ENCODE measurements around the gene ZFY. TPM values are rescaled to one million over a fixed set of nuclear protein-coding genes. Genes with fewer than 3 reads are reported as not detected.

ZFY gene
- total RNA-seq, 1 experiment from 2014 or later: 3.5 TPM

GRCh38 chrY:2907356-2907755 is 27.8 kb upstream of the ZFY start:
- H3K27me3 ChIP-seq (ENCODE audit: insufficient read depth, low read length): no peaks in the 10 kb centered on the region
- no peaks in the 10 kb centered on the region for H3K36me3 ChIP-seq (ENCODE audit: control insufficient read depth in 1 of 2, insufficient read depth in 2 of 2, low read length in 2 of 2)
- no peaks in the 10 kb centered on the region for H4K20me1 ChIP-seq (ENCODE audit: insufficient read depth)
- POLR2A ChIA-PET: no interaction called here
- ATAC-seq (no peak), DNase-seq (ENCODE audit: low read depth, low spot score) (no peak)
- no peaks in the 10 kb centered on the region for H3K9me2 ChIP-seq (ENCODE audit: insufficient read depth)
- intact Hi-C loops (cut with micrococcal nuclease): no loop called here
- CTCF ChIA-PET: no interaction called here
- H2AFZ ChIP-seq (ENCODE audit: low read depth, low read length, poor library complexity, severe bottlenecking): no peak overlapping the region
- H3K27ac ChIP-seq (ENCODE audit: low read depth, low read length): no peak overlapping the region
- no peaks in the 10 kb centered on the region for H3K79me2 ChIP-seq (ENCODE audit: insufficient read depth, low read length)
- BruUV-seq (replicated peaks): no TSS peak
- H3K4me2 ChIP-seq (ENCODE audit: low read length): no peak overlapping the region
- no peaks in the 10 kb centered on the region for H3K4me1 ChIP-seq (ENCODE audit: control insufficient read depth in 1 of 2, insufficient read depth in 2 of 2, low read length in 2 of 2)
- TF ChIP-seq ZFX (IDR thresholded peaks at IDR 0.05) (no peak), CTCF (IDR thresholded peaks at IDR 0.05 in 2 of 3, conservative IDR thresholded peaks at IDR 0.05 in 1 of 3; ENCODE audit: borderline replicate concordance in 1 of 3, insufficient read depth in 1 of 3, low read depth in 2 of 3, low read length in 2 of 3) (no peak), ZNF274 (IDR thresholded peaks at IDR 0.05; ENCODE audit: low read depth, low read length) (no peak), ATF3 (IDR thresholded peaks at IDR 0.05) (no peak), EGR1 (IDR thresholded peaks at IDR 0.05; ENCODE audit: low read depth) (no peak), FOSL1 (IDR thresholded peaks at IDR 0.05; ENCODE audit: low read depth) (no peak), RAD21 (IDR thresholded peaks at IDR 0.05; ENCODE audit: low read depth) (no peak), ZBTB33 (IDR thresholded peaks at IDR 0.05; ENCODE audit: extremely low read depth, insufficient replicate concordance, low read length) (no peak), ELF1 (IDR thresholded peaks at IDR 0.05; ENCODE audit: borderline replicate concordance, low read depth) (no peak), JUND (IDR thresholded peaks at IDR 0.05) (no peak), REST (IDR thresholded peaks at IDR 0.05; ENCODE audit: low read depth) (no peak), EZH2 (IDR thresholded peaks at IDR 0.05) (no peak), EZH2phosphoT487 (IDR thresholded peaks at IDR 0.05; ENCODE audit: borderline replicate concordance) (no peak), SIN3A (IDR thresholded peaks at IDR 0.05; ENCODE audit: low read depth) (no peak), MAX (IDR thresholded peaks at IDR 0.05) (no peak), CEBPB (IDR thresholded peaks at IDR 0.05; ENCODE audit: low read depth) (no peak)
- no peak overlapping the region for H3K9ac ChIP-seq (ENCODE audit: low read length)
- RAD21 ChIA-PET (ENCODE audit: low non-redundant PET in 1 of 2, low total read pairs in 2 of 2, uncharacterized antibody in 2 of 2, unreplicated experiment in 2 of 2): no interaction called here
- no peaks in the 10 kb centered on the region for H3K9me3 ChIP-seq (ENCODE audit: control insufficient read depth in 1 of 2, insufficient read depth in 1 of 2, low read depth in 1 of 2, low read length in 2 of 2)
- H3K4me3 ChIP-seq (replicated peaks in 1 of 2; ENCODE audit: low read depth in 1 of 2, low read length in 2 of 2): no peak overlapping the region

Data from HCT116 (cell line).